K562 (cell line): ENCODE measurements around the gene DHDH. TPM values are rescaled to one million over a fixed set of nuclear protein-coding genes. Genes with fewer than 3 reads are reported as not detected.

Experiments
- C11orf30 ChIP-seq: fragments of 450-650 bp; IDR thresholded peaks from 2 replicates; pipeline ENCODE4 v1.6.1; 2016; ENCODE audit warnings: low read depth, mild to moderate bottlenecking
- CBFA2T3 ChIP-seq: fragments of 450-650 bp; IDR thresholded peaks from 2 replicates; pipeline ENCODE4 v1.6.1; 2017
- CHD2 ChIP-seq: IDR thresholded peaks from 2 replicates; pipeline ENCODE4 v1.6.1; 2011; ENCODE audit warnings: low read depth, low read length
- E2F5 ChIP-seq: sonication (generic); formaldehyde crosslinking; IDR thresholded peaks from 2 replicates; pipeline ENCODE4 v1.8.0; 2022; ENCODE audit warnings: mild to moderate bottlenecking, missing genetic modification reagents
- EP300 ChIP-seq: IDR thresholded peaks from 2 replicates; pipeline ENCODE4 v1.6.1; 2012; ENCODE audit warnings: low read length, improper control_type of control experiment
- FOXK1 ChIP-seq: sonication (generic); formaldehyde crosslinking; IDR thresholded peaks from 2 replicates; pipeline ENCODE4 v1.8.0; 2022; ENCODE audit warnings: missing genetic modification reagents, mild to moderate bottlenecking, borderline replicate concordance
- FOXM1 ChIP-seq, 2 experiments: fragments of 450-650 bp in 1 of 2; sonication (generic) in 1 of 2; formaldehyde crosslinking in 1 of 2; IDR thresholded peaks; 2 replicates each; pipeline versions ENCODE4 v1.6.1 to v1.9.0; 2017 to 2022; ENCODE audit warnings: low read depth in 2 of 2, mild to moderate bottlenecking in 2 of 2, missing genetic modification reagents in 1 of 2, moderate library complexity in 1 of 2
- HMGN3 ChIP-seq: IDR thresholded peaks from 2 replicates; pipeline ENCODE4 v1.6.1; 2011; ENCODE audit warnings: borderline replicate concordance, low read depth, mild to moderate bottlenecking, mixed read lengths, low read length; ENCODE audit not compliant: insufficient read length; ENCODE audit errors: extremely low read depth
- KAT7 ChIP-seq: sonication (generic); formaldehyde crosslinking; IDR thresholded peaks from 2 replicates; pipeline ENCODE4 v1.8.0; 2022; ENCODE audit warnings: missing genetic modification reagents, mild to moderate bottlenecking, borderline replicate concordance
- KLF1 ChIP-seq: fragments of 450-650 bp; IDR thresholded peaks from 2 replicates; pipeline ENCODE4 v1.6.1; 2016; ENCODE audit warnings: missing genetic modification characterization, missing compliant biosample characterization
- MCM3 ChIP-seq: fragments of 450-650 bp; IDR thresholded peaks from 2 replicates; pipeline ENCODE4 v1.6.1; 2016
- MXI1 ChIP-seq: IDR thresholded peaks from 2 replicates; pipeline ENCODE4 v1.6.1; 2011; ENCODE audit warnings: low read depth, mild to moderate bottlenecking, improper control_type of control experiment, low read length
- SMARCE1 ChIP-seq: fragments of 450-650 bp; IDR thresholded peaks from 2 replicates; pipeline ENCODE4 v1.7.1; 2016; ENCODE audit warnings: mild to moderate bottlenecking
- TSC22D4 ChIP-seq: fragments of 450-650 bp; IDR thresholded peaks from 2 replicates; pipeline ENCODE4 v1.6.1; 2016; ENCODE audit warnings: missing genetic modification characterization, missing biosample characterization, control low read depth
- ZNF12 ChIP-seq: sonication (generic); formaldehyde crosslinking; IDR thresholded peaks from 2 replicates; pipeline ENCODE4 v1.4.0; 2020; ENCODE audit warnings: mild to moderate bottlenecking, missing genetic modification reagents
- ZNF184 ChIP-seq: sonication (generic); formaldehyde crosslinking; IDR thresholded peaks from 2 replicates; pipeline ENCODE4 v1.5.0; 2020; ENCODE audit warnings: missing genetic modification reagents
- ZNF197 ChIP-seq: fragments of 200-800 bp; sonication (Bioruptor generic); IDR thresholded peaks from 2 replicates; pipeline ENCODE4 v1.6.1; 2016; ENCODE audit warnings: low read depth, missing genetic modification characterization, missing compliant biosample characterization
- ZNF239 ChIP-seq: fragments of 250-450 bp; sonication (Bioruptor Pico); IDR thresholded peaks from 2 replicates; pipeline ENCODE4 v1.4.0; 2020; ENCODE audit warnings: mild to moderate bottlenecking
- polyA plus RNA-seq, 8 experiments: library from polyadenylated mRNA; depleted of rRNA in 4 of 8; stranded (reverse) in 5 of 8; unstranded in 3 of 8; fragments of >200 nt; fragmentation: Nextera tagmentation in 2 of 8; fragmentation: Illumina TruSeq in 1 of 8; extraction: Ambion mirVana in 2 of 8; extraction: Trizol in 1 of 8; gene quantifications; 2 replicates each; pipeline versions ENCODE4 v1.2.1 to v1.2.3, GENCODE V29; 2011 to 2014; ENCODE audit warnings: inconsistent platforms in 1 of 8, missing spikeins in 1 of 8
- total RNA-seq, 7 experiments: library from RNA; depleted of rRNA in 6 of 7; stranded (reverse); fragments of >200 nt in 6 of 7; fragmentation: Illumina TruSeq in 2 of 7; extraction: Trizol in 2 of 7; gene quantifications; 2 replicates each; pipeline versions ENCODE4 v1.2.1 to v1.2.3, GENCODE V29; 2011 to 2021; ENCODE audit warnings: low replicate concordance in 1 of 7
- TF ChIP-seq, protein P1 (sequence below), 2 experiments: IDR thresholded peaks; 2 replicates each; pipeline ENCODE4 v1.6.1; 2011; ENCODE audit warnings: borderline replicate concordance in 1 of 2, control low read depth in 1 of 2, low read depth in 1 of 2, low read length in 1 of 2, mild to moderate bottlenecking in 1 of 2, mixed read lengths in 1 of 2, moderate library complexity in 1 of 2; ENCODE audit not compliant: insufficient read depth in 1 of 2, insufficient read length in 1 of 2, poor library complexity in 1 of 2, severe bottlenecking in 1 of 2; ENCODE audit errors: extremely low read depth in 1 of 2
- TF ChIP-seq, protein P2 (sequence below), 3 experiments: IDR thresholded peaks in 2 of 3; conservative IDR thresholded peaks in 1 of 3; 2 replicates each; pipeline ENCODE4 v1.5.1; 2011 to 2012; ENCODE audit warnings: low read length in 3 of 3, mild to moderate bottlenecking in 3 of 3, control low read depth in 2 of 3, improper control_type of control experiment in 1 of 3, inconsistent platforms in 1 of 3, low read depth in 1 of 3, mixed read lengths in 1 of 3, moderate library complexity in 1 of 3; ENCODE audit not compliant: insufficient read depth in 2 of 3

Gene DHDH
- total and polyA plus RNA-seq, 9 of the 15 experiments (the other 6 are each of a cell fraction or from before 2014, with no cell fraction given): 0.37 to 1.9 (median 0.87) TPM

DNA sequence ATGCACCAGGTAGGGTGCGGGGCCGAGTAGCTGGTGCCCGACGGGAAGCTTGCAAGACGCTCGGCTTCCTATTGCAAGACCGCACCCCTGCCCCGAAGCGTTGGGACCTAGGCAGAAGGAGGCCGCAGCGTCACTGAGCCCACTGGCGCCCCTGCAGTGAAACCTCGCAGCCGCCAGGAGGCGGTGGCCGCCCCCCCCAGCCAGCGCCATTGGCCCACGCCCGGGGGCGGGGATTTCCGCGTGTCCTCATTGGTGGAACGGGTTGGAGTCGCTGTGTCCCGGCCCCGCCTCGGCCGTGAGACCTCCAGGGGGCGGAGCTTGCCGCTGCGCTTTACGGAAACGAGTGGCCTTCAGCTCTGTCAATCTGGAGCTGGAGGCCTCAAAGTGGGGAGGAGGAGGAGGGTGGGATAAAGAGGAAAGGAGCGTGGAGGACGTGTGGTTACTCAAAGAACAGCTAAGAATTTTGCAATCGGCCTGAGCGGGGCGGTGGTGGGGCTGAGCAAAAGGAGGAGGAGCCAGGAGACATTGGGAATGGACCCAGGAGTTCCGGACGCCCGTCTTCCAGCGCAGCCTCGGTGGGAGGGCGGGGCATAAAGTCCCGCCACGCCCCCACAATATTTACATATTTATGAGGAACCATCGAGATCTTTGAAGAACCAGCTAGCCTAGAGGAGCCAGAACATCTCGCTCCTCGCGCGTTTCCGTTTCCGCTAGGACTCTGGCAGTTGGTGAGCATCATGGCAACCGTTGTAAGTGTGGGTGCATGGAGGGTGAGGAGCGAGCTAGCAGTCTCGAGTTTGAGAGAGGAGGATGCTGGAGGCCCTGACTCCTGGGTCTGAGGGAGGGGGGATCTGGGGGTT, 59.9 kb downstream of the DHDH start, which contains the start of the genes GYS1 and RUVBL2 (continued):
- peak; percentile 71 for TF ChIP-seq CHD2
- peak; percentile 86 for TF ChIP-seq HMGN3
- peak; percentile 90 for TF ChIP-seq C11orf30
- no peak; the same call in none of the 2 replicates for TF ChIP-seq MXI1
- TF ChIP-seq, protein P1, sequence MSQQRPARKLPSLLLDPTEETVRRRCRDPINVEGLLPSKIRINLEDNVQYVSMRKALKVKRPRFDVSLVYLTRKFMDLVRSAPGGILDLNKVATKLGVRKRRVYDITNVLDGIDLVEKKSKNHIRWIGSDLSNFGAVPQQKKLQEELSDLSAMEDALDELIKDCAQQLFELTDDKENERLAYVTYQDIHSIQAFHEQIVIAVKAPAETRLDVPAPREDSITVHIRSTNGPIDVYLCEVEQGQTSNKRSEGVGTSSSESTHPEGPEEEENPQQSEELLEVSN (IDR thresholded peaks at IDR 0.05; ENCODE audit: borderline replicate concordance in 1 of 2, extremely low read depth in 1 of 2, insufficient read depth in 1 of 2, insufficient read length in 1 of 2, low read depth in 1 of 2, low read length in 1 of 2, poor library complexity in 1 of 2, severe bottlenecking in 1 of 2): peak in 1 of 2 experiments; percentile 35
- no peak for TF ChIP-seq SMARCE1
- no peak for TF ChIP-seq ZNF184 (CRISPR knock-in tag)
- no peak for TF ChIP-seq FOXM1 (IDR thresholded peaks at IDR 0.05; ENCODE audit: low read depth)
- TF ChIP-seq FOXM1 (CRISPR knock-in tag; IDR thresholded peaks at IDR 0.05; ENCODE audit: low read depth): 0 out of 2 replicates have a peak, but pooled peaks have one; percentile 41
- TF ChIP-seq MCM3: no peak
- TF ChIP-seq KLF1 (tag): no peak
- TF ChIP-seq ZNF239 (CRISPR knock-in tag): no peak
- 0 out of 2 replicates have a peak, but pooled peaks have one; percentile 8 for TF ChIP-seq ZNF12 (CRISPR knock-in tag)
- TF ChIP-seq E2F5 (CRISPR knock-in tag): no peak
- TF ChIP-seq FOXK1 (CRISPR knock-in tag): peak; percentile 87; the same call in 1 of the 2 replicates
- TF ChIP-seq EP300: peak; percentile 85
- TF ChIP-seq TSC22D4: no peak
- TF ChIP-seq CBFA2T3: no peak
- no peak for TF ChIP-seq KAT7 (CRISPR knock-in tag)
- no peak for TF ChIP-seq ZNF197 (CRISPR knock-in tag)
- TF ChIP-seq, protein P2, sequence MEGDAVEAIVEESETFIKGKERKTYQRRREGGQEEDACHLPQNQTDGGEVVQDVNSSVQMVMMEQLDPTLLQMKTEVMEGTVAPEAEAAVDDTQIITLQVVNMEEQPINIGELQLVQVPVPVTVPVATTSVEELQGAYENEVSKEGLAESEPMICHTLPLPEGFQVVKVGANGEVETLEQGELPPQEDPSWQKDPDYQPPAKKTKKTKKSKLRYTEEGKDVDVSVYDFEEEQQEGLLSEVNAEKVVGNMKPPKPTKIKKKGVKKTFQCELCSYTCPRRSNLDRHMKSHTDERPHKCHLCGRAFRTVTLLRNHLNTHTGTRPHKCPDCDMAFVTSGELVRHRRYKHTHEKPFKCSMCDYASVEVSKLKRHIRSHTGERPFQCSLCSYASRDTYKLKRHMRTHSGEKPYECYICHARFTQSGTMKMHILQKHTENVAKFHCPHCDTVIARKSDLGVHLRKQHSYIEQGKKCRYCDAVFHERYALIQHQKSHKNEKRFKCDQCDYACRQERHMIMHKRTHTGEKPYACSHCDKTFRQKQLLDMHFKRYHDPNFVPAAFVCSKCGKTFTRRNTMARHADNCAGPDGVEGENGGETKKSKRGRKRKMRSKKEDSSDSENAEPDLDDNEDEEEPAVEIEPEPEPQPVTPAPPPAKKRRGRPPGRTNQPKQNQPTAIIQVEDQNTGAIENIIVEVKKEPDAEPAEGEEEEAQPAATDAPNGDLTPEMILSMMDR (IDR thresholded peaks at IDR 0.05 in 2 of 3, conservative IDR thresholded peaks at IDR 0.05 in 1 of 3; ENCODE audit: insufficient read depth in 2 of 3, low read depth in 1 of 3, low read length in 3 of 3): peak; percentile 97 to 98 (median 98)
